ENCODE data around the gene FKBP4. TPM values are rescaled to one million over a fixed set of nuclear protein-coding genes. Genes with fewer than 3 reads are reported as not detected.

The FKBP4 gene
- total RNA-seq, 1 donor from 2014 or later: 127 TPM

GRCh38 chr12:2793561-2793960, 1.2 kb upstream of the FKBP4 start:
- peak overlapping the region; percentile 85 for H3K4me3 Mint-ChIP-seq
- H3K27ac Mint-ChIP-seq: peak overlapping the region; percentile 1
- peaks cover 25% of the 10 kb centered on the region for H3K36me3 Mint-ChIP-seq
- TF ChIP-seq, protein P1, sequence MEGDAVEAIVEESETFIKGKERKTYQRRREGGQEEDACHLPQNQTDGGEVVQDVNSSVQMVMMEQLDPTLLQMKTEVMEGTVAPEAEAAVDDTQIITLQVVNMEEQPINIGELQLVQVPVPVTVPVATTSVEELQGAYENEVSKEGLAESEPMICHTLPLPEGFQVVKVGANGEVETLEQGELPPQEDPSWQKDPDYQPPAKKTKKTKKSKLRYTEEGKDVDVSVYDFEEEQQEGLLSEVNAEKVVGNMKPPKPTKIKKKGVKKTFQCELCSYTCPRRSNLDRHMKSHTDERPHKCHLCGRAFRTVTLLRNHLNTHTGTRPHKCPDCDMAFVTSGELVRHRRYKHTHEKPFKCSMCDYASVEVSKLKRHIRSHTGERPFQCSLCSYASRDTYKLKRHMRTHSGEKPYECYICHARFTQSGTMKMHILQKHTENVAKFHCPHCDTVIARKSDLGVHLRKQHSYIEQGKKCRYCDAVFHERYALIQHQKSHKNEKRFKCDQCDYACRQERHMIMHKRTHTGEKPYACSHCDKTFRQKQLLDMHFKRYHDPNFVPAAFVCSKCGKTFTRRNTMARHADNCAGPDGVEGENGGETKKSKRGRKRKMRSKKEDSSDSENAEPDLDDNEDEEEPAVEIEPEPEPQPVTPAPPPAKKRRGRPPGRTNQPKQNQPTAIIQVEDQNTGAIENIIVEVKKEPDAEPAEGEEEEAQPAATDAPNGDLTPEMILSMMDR (conservative IDR thresholded peaks at IDR 0.05): no peak
- H3K4me1 Mint-ChIP-seq (ENCODE audit: unreplicated experiment): no peaks in the 10 kb centered on the region
- no peaks in the 10 kb centered on the region for H3K9me3 Mint-ChIP-seq
- no peak for DNase-seq (ENCODE audit: extremely low spot score, unreplicated experiment)
- H3K27me3 Mint-ChIP-seq: peaks cover 14% of the 10 kb centered on the region

- TF ChIP-seq, protein P1 (conservative IDR thresholded peaks at IDR 0.05): no peak
- peak overlapping the region; percentile 57 for H3K27ac Mint-ChIP-seq
- H3K4me3 Mint-ChIP-seq: peak overlapping the region; percentile 85
- no peaks in the 10 kb centered on the region for H3K4me1 Mint-ChIP-seq (ENCODE audit: unreplicated experiment)
- no peak for DNase-seq (ENCODE audit: extremely low spot score, unreplicated experiment)
- H3K36me3 Mint-ChIP-seq: peaks cover 32% of the 10 kb centered on the region
- no peaks in the 10 kb centered on the region for H3K9me3 Mint-ChIP-seq
- H3K27me3 Mint-ChIP-seq: peaks cover 8% of the 10 kb centered on the region
These were observed 507 bp upstream of the FKBP4 start for GRCh38 chr12:2794191-2794735.

DNA sequence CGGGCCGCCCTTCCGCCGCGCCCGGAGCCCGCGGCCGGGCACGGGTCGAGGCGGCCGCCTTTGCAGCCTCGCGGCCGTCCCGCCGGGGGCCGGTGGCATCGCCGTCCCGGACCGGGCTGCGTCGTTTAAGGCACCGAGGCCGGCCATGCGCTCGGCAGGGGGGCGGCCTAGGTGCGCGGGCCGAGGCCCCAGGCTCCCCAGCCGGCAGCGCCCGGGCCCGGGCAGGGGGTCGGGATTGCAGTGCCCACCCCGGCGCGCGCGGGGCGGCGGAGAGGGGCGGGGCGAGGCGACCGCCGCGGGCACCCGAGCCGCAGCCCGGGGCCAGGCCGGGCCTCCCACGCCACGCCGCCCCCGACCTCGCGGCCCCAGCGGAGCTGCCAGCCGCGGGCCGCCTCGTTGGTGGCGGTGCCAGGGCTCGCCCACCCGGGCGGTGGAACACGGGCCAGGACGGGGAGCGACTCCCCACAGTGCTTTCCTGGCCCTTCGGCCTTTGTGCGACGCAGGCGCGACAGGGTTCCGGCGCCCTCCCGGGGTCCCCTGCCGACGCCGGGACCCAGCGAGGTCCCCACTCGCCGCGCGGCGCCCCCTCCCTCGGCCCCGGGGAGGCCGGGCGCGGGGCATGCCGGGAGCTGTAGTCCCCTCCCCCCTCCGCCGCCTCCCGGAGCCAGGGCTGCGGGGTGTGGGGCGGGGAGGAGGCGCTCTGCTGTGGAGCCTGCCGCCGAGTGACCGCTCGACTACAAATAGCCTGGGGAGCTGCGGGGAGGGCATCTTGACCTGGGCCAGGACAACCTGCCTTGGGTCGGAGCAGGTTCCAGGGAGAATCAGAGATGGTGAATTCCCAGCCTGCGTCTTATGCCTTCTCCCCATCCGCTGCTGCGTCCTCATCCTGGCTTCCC, 769 bp downstream of the FKBP4 start:
- peak; percentile 79 for DNase-seq (ENCODE audit: extremely low spot score, unreplicated experiment)
- Mint-ChIP-seq H3K4me1 (ENCODE audit: unreplicated experiment) (no peaks in the 10 kb centered on the region), H3K36me3 (peaks cover 45% of the 10 kb centered on the region), H3K9me3 (no peaks in the 10 kb centered on the region), H3K27me3 (peaks cover 6% of the 10 kb centered on the region), H3K27ac (peak overlapping the region; percentile 92), H3K4me3 (peak overlapping the region; percentile 95)
- TF ChIP-seq, protein P1 (conservative IDR thresholded peaks at IDR 0.05): no peak

- Mint-ChIP-seq H3K27ac (peak overlapping the region; percentile 92), H3K4me3 (peak overlapping the region; percentile 95), H3K36me3 (peaks cover 50% of the 10 kb centered on the region), H3K27me3 (peaks cover 6% of the 10 kb centered on the region), H3K9me3 (no peaks in the 10 kb centered on the region), H3K4me1 (ENCODE audit: unreplicated experiment) (no peaks in the 10 kb centered on the region)
- DNase-seq (ENCODE audit: extremely low spot score, unreplicated experiment): no peak
- TF ChIP-seq, protein P1 (conservative IDR thresholded peaks at IDR 0.05): no peak
These were observed 1.5 kb downstream of the FKBP4 start for GRCh38 chr12:2796187-2796666.

GRCh38 chr12:2797721-2798418, 3.1 kb downstream of the FKBP4 start:
- no peaks in the 10 kb centered on the region for H3K4me1 Mint-ChIP-seq (ENCODE audit: unreplicated experiment)
- H3K9me3 Mint-ChIP-seq: no peaks in the 10 kb centered on the region
- H3K36me3 Mint-ChIP-seq: peaks cover 61% of the 10 kb centered on the region
- peak overlapping the region; percentile 95 for H3K4me3 Mint-ChIP-seq
- no peak for DNase-seq (ENCODE audit: extremely low spot score, unreplicated experiment)
- peak overlapping the region; percentile 9 for H3K27ac Mint-ChIP-seq
- TF ChIP-seq, protein P1 (conservative IDR thresholded peaks at IDR 0.05): no peak
- peaks cover 6% of the 10 kb centered on the region for H3K27me3 Mint-ChIP-seq

All from type B pancreatic cell (in vitro differentiated cells).